ENCODE results near the gene APAF1. TPM values are rescaled to one million over a fixed set of nuclear protein-coding genes. Genes with fewer than 3 reads are reported as not detected.

APAF1 gene
- total and polyA plus RNA-seq, 10 of the 15 experiments (the other 5 are each of a cell fraction or from before 2014, with no cell fraction given) = 4.2 to 19.1 (median 14.2) TPM

GRCh38 chr12:98763656-98764055 lies 118.6 kb downstream of the APAF1 start:
- Histone ChIP-seq H3K79me2 (ENCODE audit: control insufficient read depth, insufficient read depth, low read length) (no peaks in the 10 kb centered on the region), H3K9ac (ENCODE audit: control insufficient read depth, insufficient read depth, low read length) (no peak overlapping the region), H3K9me3 (replicated peaks; ENCODE audit: control insufficient read depth, insufficient read depth, low read length) (no peaks in the 10 kb centered on the region), H3K4me1 (ENCODE audit: control insufficient read depth, insufficient read depth, low read length) (no peaks in the 10 kb centered on the region), H3K27me3 (replicated peaks in 1 of 2; ENCODE audit: control insufficient read depth in 2 of 2, insufficient read depth in 2 of 2, low read length in 1 of 2) (no peaks in the 10 kb centered on the region; a peak in 3 of 4 replicates), H3K27ac (ENCODE audit: control insufficient read depth, insufficient read depth) (no peak overlapping the region), H4K20me1 (ENCODE audit: control insufficient read depth, insufficient read depth) (no peaks in the 10 kb centered on the region), H3K4me3 (no peak overlapping the region), H3K4me2 (ENCODE audit: control insufficient read depth, insufficient read depth) (no peak overlapping the region), H3K36me3 (ENCODE audit: control insufficient read depth in 2 of 2, insufficient read depth in 2 of 2, low read length in 1 of 2) (no peaks in the 10 kb centered on the region), H2AFZ (ENCODE audit: control insufficient read depth, low read depth, low read length) (no peak overlapping the region)
- TF ChIP-seq KDM1A (IDR thresholded peaks at IDR 0.05; ENCODE audit: borderline replicate concordance) (no peak), HDGF (IDR thresholded peaks at IDR 0.05) (no peak), BCL3 (IDR thresholded peaks at IDR 0.05; ENCODE audit: borderline replicate concordance, insufficient read depth, low read depth, low read length, poor library complexity, severe bottlenecking) (no peak), SREBF2 (IDR thresholded peaks at IDR 0.05; ENCODE audit: low read length) (no peak), TARDBP (IDR thresholded peaks at IDR 0.05; ENCODE audit: borderline replicate concordance) (no peak), CREM (IDR thresholded peaks at IDR 0.05; ENCODE audit: low read depth) (no peak)
- no peak for ATAC-seq
- intact Hi-C loops (cut with micrococcal nuclease; ENCODE audit: unreplicated experiment) = no loop called here
- RAD21 ChIA-PET (ENCODE audit: unreplicated experiment) = no interaction called here
- CTCF ChIA-PET = no interaction called here
- no TSS peak for BruUV-seq (replicated peaks)
- SMC1A ChIA-PET (ENCODE audit: uncharacterized antibody, unreplicated experiment) = no interaction called here
- POLR2A ChIA-PET = interaction anchor here (1.2 kb wide), 1 partner anchor 9 kb away, joined by 3 read pairs; no protein-coding TSS in a partner anchor
- FAIRE-seq = no peak
- in situ Hi-C loops (cut with MboI) = no loop called here
- 67% methylated on average over 4 of the region's 4 CpGs for WGBS (ENCODE audit: insufficient coverage, insufficient replicate concordance, low lambda C conversion rate, missing lambda C conversion rate)
- no peak for DNase-seq (ENCODE audit: low read depth, low spot score)

GRCh38 chr12:98767248-98767647 lies 122.2 kb downstream of the APAF1 start:
- no peaks in the 10 kb centered on the region for H3K36me3 ChIP-seq (ENCODE audit: control insufficient read depth in 2 of 2, insufficient read depth in 2 of 2, low read length in 1 of 2)
- no peak overlapping the region for H3K4me3 ChIP-seq
- intact Hi-C loops (cut with micrococcal nuclease; ENCODE audit: unreplicated experiment) (no loop called here), in situ Hi-C loops (cut with MboI) (no loop called here)
- WGBS (ENCODE audit: insufficient coverage, insufficient replicate concordance, low lambda C conversion rate, missing lambda C conversion rate) = 25% methylated on average over 9 of the region's 9 CpGs
- CTCF ChIA-PET = no interaction called here
- no peak for DNase-seq (ENCODE audit: low read depth, low spot score)
- no TSS peak for BruUV-seq (replicated peaks)
- no peak overlapping the region for H3K4me2 ChIP-seq (ENCODE audit: control insufficient read depth, insufficient read depth)
- H3K9me3 ChIP-seq (replicated peaks; ENCODE audit: control insufficient read depth, insufficient read depth, low read length) = no peaks in the 10 kb centered on the region
- H3K27me3 ChIP-seq (replicated peaks in 1 of 2; ENCODE audit: control insufficient read depth in 2 of 2, insufficient read depth in 2 of 2, low read length in 1 of 2) = no peaks in the 10 kb centered on the region; a peak in 2 of 4 replicates
- H2AFZ ChIP-seq (ENCODE audit: control insufficient read depth, low read depth, low read length) = no peak overlapping the region
- no peaks in the 10 kb centered on the region for H3K4me1 ChIP-seq (ENCODE audit: control insufficient read depth, insufficient read depth, low read length)
- H3K27ac ChIP-seq (ENCODE audit: control insufficient read depth, insufficient read depth) = no peak overlapping the region
- H4K20me1 ChIP-seq (ENCODE audit: control insufficient read depth, insufficient read depth) = no peaks in the 10 kb centered on the region
- POLR2A ChIA-PET = no interaction called here
- RAD21 ChIA-PET (ENCODE audit: unreplicated experiment) = no interaction called here
- TF ChIP-seq RAD51 (IDR thresholded peaks at IDR 0.05) (no peak), HDGF (IDR thresholded peaks at IDR 0.05) (no peak)
- no peak for ATAC-seq
- H3K9ac ChIP-seq (ENCODE audit: control insufficient read depth, insufficient read depth, low read length) = no peak overlapping the region
- no peak for FAIRE-seq
- SMC1A ChIA-PET (ENCODE audit: uncharacterized antibody, unreplicated experiment) = no interaction called here
- H3K79me2 ChIP-seq (ENCODE audit: control insufficient read depth, insufficient read depth, low read length) = no peaks in the 10 kb centered on the region
